Lower leg skin (tissue), 4 donors: Measurements from ENCODE around the gene MDGA2. TPM values are rescaled to one million over a fixed set of nuclear protein-coding genes. Genes with fewer than 3 reads are reported as not detected.
"Not testable (repeated sequence)": the region's sequence is repeated elsewhere in the genome, so short reads cannot be mapped to it uniquely, and the experiment has no call there.

Experiments
- DNase-seq, 2 donors: peaks; one replicate each; pipeline ENCODE4 v3.0.0-alpha.2; 2019; ENCODE audit warnings: low spot score in 2 of 2
- H3K4me3 ChIP-seq: fragments of 200-600 bp; sonication (generic); 2 replicates; pipeline ENCODE4 v1.5.1; 2017; ENCODE audit warnings: mild to moderate bottlenecking, low read depth; ENCODE audit not compliant: poor library complexity, severe bottlenecking
- POLR2A ChIP-seq, 2 donors: fragments of 450-650 bp; IDR thresholded peaks; one replicate each; pipeline ENCODE4 v1.6.1; 2016 to 2017; ENCODE audit warnings: antibody characterized with exemption in 2 of 2, mild to moderate bottlenecking in 1 of 2, moderate library complexity in 1 of 2
- WGBS, 2 donors: methylation state at CpG; one replicate each; pipeline ENCODE4 v1.1.5; 2018; 5-methylcytosine and 5-hydroxymethylcytosine counted together
- intact Hi-C: fragments of 100-400 bp; cut with DNase I; formaldehyde crosslinking; loops from one replicate; pipeline ENCODE4 v1.15.0; 2023; ENCODE audit warnings: low total_unique reads
- total RNA-seq, 4 donors: library from RNA; depleted of rRNA; stranded (reverse); fragments of >200 nt; gene quantifications; one replicate each; pipeline ENCODE4 v1.1.0, GENCODE V29; 2016
- TF ChIP-seq, protein P1 (sequence below), 3 donors: fragments of 450-650 bp; IDR thresholded peaks; one replicate each; pipeline ENCODE4 v1.5.1; 2016; ENCODE audit warnings: antibody characterized with exemption in 3 of 3, mild to moderate bottlenecking in 3 of 3, moderate library complexity in 2 of 3

The MDGA2 gene
- total RNA-seq, 4 donors from 2014 or later, result 0.15 to 0.78 (median 0.24) TPM

DNA sequence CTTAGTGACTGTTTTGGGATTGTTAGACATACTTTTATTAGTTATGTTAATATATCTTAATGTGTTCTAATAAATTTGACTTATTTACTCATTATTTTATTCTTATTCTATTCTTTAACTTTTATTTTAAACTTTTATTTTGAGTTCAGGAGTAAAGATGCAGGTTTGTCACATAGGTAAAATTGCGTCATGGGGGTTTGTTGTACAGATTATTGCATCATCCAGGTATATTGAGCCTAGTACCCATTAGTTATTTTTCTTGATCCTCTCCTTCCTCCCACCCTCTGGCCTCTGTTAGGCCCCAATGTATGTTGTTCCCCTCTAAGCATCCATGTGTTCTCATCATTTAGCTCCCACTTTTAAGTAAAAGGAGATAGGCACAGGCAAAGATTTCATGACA is 495.5 kb downstream of the MDGA2 start:
- H3K4me3 ChIP-seq, result no peak overlapping the region
- intact Hi-C loops, result no loop called here
- DNase-seq, result no peak
- 90 to 94% methylated on average over 1 of the region's 1 CpG for WGBS, 2 donors
- TF ChIP-seq, protein P1, sequence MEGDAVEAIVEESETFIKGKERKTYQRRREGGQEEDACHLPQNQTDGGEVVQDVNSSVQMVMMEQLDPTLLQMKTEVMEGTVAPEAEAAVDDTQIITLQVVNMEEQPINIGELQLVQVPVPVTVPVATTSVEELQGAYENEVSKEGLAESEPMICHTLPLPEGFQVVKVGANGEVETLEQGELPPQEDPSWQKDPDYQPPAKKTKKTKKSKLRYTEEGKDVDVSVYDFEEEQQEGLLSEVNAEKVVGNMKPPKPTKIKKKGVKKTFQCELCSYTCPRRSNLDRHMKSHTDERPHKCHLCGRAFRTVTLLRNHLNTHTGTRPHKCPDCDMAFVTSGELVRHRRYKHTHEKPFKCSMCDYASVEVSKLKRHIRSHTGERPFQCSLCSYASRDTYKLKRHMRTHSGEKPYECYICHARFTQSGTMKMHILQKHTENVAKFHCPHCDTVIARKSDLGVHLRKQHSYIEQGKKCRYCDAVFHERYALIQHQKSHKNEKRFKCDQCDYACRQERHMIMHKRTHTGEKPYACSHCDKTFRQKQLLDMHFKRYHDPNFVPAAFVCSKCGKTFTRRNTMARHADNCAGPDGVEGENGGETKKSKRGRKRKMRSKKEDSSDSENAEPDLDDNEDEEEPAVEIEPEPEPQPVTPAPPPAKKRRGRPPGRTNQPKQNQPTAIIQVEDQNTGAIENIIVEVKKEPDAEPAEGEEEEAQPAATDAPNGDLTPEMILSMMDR (IDR thresholded peaks at IDR 0.05), result no peak
- TF ChIP-seq POLR2A (IDR thresholded peaks at IDR 0.05), result no peak

DNA sequence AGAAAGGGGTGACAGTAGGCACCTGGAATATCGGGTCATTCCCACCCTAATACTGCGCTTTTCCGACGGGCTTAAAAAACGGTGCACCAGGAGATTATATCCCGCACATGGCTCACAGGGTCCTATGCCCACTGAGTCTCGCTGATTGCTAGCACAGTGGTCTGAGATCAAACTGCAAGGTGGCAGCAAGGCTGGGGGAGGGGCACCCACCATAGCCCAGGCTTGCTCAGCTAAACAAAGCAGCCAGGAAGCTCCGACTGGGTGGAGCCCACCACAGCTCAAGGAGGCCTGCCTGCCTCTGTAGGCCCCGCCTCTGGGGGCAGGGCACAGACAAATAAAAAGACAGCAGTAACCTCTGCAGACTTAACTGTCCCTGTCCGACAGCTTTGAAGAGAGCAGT is 503.5 kb downstream of the MDGA2 start:
- DNase-seq, intact Hi-C loops, H3K4me3 ChIP-seq: not testable (repeated sequence)
- 93 to 95% methylated on average over 10 of the region's 10 CpGs for WGBS, 2 donors

DNA sequence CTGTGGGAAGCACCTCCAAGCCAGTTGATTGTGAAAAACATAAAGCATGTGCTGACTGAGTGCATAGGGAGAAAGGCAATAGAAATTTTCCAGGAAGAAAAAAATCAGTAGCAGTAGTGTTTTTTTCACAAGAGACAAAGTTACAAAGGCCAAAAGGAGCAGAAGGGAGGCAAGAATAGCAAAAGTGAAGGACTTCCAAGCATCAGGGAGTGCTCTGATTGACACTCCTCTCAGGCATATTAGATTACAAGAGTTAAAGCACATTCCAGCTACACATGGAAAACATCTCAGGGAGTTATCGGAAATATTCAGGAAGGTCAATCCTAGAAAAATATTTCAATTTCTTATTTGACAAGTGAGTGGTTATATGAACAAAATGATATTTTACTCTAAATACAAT is 508.0 kb downstream of the MDGA2 start:
- intact Hi-C loops, result no loop called here

DNA sequence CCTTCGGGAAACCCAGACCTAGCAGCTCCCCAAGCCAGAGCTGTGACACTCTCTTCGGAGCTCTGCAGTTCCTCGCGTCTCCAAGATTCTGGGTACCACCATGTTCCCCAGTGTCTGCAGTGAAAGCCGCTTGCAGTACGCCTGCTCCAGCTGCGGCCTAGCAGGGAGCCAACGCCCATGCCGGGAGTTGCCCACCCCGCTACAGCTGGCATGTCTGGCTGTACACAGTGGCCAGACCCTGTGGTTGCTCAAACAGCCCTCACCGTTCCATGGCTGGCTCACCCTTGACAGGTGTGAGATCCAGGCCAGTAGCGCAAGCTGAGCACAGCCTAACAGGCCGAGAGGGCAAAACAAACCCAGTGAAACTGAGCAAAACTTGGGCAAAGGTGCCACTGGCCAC is 520.0 kb downstream of the MDGA2 start:
- DNase-seq, result no peak
- 90 to 96% methylated on average over 11 to 13 of the region's 13 CpGs for WGBS, 2 donors
- intact Hi-C loops, result loop anchor here (10.0 kb wide), 1 partner anchor 1559 kb away; no protein-coding TSS in a partner anchor
- no peak for TF ChIP-seq POLR2A (IDR thresholded peaks at IDR 0.05)
- TF ChIP-seq, protein P1 (IDR thresholded peaks at IDR 0.05), result no peak
- H3K4me3 ChIP-seq, result no peak overlapping the region

More for the DNA sequence above, 508.0 kb downstream of the MDGA2 start:
- TF ChIP-seq, protein P1 (IDR thresholded peaks at IDR 0.05), result no peak
- TF ChIP-seq POLR2A (IDR thresholded peaks at IDR 0.05), result no peak
- WGBS, 2 donors, result 85 to 90% methylated on average over 1 of the region's 1 CpG
- no peak for DNase-seq
- H3K4me3 ChIP-seq, result no peak overlapping the region

DNA sequence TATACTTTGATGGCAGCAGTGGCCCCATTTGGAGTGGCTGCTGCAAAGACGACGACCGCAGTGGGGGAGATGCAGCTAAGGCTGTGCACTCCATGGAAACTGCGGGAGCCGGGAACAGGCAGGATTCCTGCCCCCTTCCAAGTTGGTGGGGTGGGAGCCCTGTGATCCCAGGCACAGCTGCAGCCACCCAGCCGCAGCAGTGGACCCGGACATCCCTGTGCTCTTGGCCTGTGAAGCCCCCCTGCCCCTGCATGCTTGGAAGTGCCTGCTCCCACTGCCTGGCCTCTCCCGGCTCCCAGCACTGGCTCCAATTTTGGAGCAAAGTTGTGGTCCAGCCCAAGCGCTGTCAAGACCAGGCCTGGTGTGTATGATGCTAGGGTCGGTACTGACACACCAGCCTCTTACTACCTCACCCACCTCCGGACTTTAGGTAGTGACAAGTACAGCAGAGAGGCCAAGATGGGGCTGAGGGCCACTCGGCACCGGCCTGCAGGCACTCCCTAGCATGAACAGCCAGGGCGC is 521.1 kb downstream of the MDGA2 start:
- TF ChIP-seq, protein P1 (IDR thresholded peaks at IDR 0.05), result no peak
- TF ChIP-seq POLR2A (IDR thresholded peaks at IDR 0.05), result no peak
- 78 to 81% methylated on average over 14 of the region's 14 CpGs for WGBS, 2 donors
- intact Hi-C loops, result loop anchor here (10.0 kb wide), 1 partner anchor 1560 kb away; no protein-coding TSS in a partner anchor
- H3K4me3 ChIP-seq, result no peak overlapping the region
- no peak for DNase-seq

DNA sequence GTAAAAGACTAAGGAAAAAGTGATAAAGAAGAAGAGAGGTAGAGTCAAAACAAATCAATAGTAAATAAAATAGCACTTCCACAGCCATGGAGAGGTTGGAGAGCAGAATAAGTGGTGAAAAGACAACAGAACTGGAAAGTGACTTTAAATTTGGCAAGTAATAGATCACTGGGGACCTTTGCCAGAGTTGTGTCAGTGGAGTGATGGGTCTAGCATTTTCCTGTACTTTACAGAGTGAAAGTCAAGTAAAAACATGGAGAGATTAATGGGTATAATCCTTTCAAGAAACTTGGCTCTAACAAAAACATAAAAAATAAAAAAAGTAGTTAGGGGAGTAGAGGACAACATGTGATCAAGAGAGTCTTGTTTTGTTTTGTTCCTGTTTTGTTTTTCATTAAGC is 521.7 kb downstream of the MDGA2 start:
- TF ChIP-seq POLR2A (IDR thresholded peaks at IDR 0.05), result no peak
- TF ChIP-seq, protein P1 (IDR thresholded peaks at IDR 0.05), result no peak
- intact Hi-C loops, result loop anchor here (10.0 kb wide), 1 partner anchor 1561 kb away; no protein-coding TSS in a partner anchor
- DNase-seq, result no peak
- H3K4me3 ChIP-seq, result no peak overlapping the region
